ENCODE results near the gene ERGIC3.
"Not testable (repeated sequence)": the region's sequence is repeated elsewhere in the genome, so short reads cannot be mapped to it uniquely, and the experiment has no call there.

ERGIC3 gene

GRCh38 chr20:35518955-35519354 is 22.9 kb upstream of the ERGIC3 start:
- no peak for DNase-seq

GRCh38 chr20:35523298-35523888 is 18.5 kb upstream of the ERGIC3 start:
- peak; percentile 16 for DNase-seq

- no peak for DNase-seq
These were observed 16.2 kb upstream of the ERGIC3 start for GRCh38 chr20:35525639-35526038.

- DNase-seq, result no peak
These were observed 14.6 kb upstream of the ERGIC3 start for GRCh38 chr20:35527122-35527769.

GRCh38 chr20:35529552-35529951 is 12.3 kb upstream of the ERGIC3 start, which contains the start of gene C20orf173:
TSS of gene C20orf173 (minus strand) at chr20:35529652. CDS start at chr20:35529373, 279 bp downstream.
- no peak for DNase-seq

DNA sequence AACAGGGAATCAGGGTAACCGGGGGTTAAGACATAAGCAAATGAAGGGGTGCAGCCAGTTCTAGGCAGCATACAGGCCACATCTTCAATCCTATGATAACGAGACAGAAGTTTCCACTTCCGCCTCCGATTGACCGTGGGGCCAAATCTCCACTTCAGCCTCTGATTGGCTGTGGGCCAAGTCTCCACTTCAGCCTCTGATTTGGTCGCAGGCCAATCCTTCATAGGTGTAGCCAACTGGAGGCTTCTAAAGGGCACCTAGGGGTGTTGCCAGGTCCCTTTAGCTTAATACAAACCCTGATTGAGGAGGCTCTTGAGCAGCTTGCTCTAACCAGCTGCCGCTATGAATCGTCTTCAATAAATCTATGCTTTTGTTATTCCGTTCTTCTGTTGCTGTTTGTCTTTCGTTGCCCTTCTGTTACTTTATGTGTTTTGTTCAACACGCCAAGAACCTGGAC is 2.1 kb upstream of the ERGIC3 start:
- DNase-seq, result peak; percentile 50

GRCh38 chr20:35541118-35541782 is 628 bp upstream of the ERGIC3 start:
- no peak for DNase-seq

- no peak for DNase-seq
These were observed 1.1 kb downstream of the ERGIC3 start for GRCh38 chr20:35542990-35543389.

DNA sequence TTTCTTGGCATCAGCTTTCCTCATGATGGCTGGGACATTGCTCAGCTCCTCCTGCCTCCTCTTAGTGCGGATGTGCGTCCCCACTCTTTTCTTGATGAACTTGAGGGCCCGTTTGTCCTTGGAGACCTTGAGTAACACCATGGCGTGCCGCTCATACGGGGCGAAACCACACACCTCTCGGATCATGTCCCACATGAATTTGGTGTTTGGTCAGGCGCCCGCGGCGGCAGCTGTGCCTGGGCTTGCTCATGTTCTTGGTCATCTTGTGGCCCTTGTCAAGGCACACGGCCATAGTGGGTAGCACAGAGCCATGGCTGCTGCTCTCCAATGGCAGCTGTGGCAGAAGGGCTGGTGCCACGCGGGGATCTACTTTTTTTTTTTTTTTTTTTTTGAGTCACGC is 2.6 kb downstream of the ERGIC3 start:
- DNase-seq, result no peak

DNA sequence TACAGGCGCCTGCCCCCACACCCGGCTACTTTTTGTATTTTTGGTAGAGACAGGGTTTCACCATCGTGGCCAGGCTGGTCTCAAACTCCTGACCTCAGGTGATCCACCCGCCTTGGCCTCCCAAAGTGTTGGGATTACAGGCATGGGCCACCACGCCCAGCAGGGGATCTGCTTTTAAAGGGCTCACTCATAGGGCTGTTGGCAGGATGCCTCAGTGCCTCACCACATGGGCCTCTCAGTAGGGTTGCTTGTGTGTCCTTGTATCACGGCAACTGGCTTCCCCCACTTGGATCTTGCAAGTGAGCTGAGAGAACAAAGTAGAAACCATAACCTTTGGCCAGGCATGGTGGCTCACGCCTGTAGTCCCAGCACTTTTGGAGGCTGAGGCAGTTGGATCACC is 3.1 kb downstream of the ERGIC3 start:
- DNase-seq, result not testable (repeated sequence)

- no peak for DNase-seq
These were observed 4.2 kb downstream of the ERGIC3 start for GRCh38 chr20:35546127-35546526.

DNA sequence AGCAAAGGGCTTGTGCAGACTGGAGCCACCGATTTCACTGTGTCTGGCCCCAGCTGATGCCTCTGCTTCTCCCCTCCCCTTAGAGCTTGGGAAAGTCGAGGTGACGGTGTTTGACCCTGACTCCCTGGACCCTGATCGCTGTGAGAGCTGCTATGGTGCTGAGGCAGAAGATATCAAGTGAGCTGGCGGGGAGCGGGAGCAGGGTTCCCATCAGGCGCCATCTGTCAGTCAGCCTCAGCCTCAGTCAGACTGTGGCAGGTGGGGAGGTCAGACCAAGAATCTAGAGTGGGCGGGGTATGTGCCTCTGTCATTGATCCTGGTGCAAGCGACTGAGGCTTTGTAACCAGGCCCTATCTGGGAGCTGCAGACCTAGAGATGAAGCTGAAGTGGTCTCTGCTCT is 5.5 kb downstream of the ERGIC3 start:
- DNase-seq, result no peak

DNA sequence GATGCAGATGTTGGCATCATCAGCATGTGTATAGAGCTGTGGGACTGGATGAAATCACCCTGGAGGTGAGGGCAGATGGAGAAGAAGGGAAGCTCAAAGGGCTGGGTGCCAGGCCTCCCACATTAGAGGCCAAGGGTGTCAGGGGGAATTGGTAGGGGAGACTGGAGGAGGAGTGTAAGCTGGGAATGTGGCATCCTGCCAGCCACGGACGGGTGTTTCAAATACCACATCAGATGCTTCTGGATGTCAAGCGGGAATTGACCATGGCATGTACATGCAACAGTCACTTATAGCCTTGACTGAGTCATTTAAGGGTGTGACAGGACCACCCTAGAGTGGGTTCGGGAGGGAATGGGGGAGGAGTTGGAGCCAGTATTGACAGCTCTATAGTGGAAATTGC is 9.6 kb downstream of the ERGIC3 start:
- DNase-seq, result no peak

- no peak for DNase-seq
These were observed 11.0 kb downstream of the ERGIC3 start for GRCh38 chr20:35552914-35553313.

DNA sequence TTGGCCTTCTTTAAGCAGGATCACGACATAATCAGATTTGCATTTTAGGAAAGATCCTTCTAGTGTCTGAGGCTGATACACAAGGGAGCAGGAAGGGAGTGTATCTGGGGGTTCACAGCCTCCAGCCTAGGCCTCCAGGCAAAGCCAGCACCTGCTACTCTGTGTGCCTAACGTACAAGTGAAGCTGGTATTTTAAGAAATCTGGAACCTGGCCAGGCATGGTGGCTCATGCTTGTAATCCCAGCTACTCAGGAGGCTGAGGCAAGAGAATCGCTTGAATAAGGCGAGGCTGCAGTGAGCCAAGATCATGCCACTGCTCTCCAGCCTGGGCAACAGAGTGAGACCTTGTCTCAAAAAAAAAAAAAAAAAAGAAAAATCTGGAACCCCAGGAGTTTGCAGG is 13.6 kb downstream of the ERGIC3 start:
- not testable (repeated sequence) for DNase-seq

DNA sequence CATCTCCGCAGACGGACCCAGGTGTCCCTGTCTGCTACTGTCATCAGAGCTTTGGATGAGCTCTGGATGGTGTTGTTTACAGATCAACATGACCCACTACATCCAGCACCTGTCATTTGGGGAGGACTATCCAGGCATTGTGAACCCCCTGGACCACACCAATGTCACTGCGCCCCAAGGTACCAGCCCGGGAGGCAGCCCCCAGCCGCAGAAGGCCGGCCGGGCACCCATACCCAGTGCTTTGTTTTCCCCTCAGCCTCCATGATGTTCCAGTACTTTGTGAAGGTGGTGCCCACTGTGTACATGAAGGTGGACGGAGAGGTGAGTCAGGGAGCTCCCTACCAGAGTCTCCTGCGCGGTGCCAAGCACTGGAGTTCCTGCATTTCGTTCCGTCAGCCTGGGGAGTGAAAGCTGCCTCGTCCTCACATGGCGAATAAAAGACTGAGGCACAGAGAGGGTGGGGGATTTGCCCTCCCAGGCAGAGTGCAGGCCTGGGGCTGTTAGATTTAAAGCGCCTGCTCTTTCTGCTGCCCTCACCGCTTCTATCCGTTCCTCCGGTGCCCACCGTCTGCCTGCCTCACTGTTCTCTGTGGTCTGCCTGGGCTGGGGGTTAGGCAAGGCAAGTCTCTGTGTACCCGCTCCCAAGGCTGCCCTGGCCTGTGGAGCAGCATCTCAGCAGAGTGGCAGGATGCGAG is 14.2 kb downstream of the ERGIC3 start:
- DNase-seq, result no peak

DNA sequence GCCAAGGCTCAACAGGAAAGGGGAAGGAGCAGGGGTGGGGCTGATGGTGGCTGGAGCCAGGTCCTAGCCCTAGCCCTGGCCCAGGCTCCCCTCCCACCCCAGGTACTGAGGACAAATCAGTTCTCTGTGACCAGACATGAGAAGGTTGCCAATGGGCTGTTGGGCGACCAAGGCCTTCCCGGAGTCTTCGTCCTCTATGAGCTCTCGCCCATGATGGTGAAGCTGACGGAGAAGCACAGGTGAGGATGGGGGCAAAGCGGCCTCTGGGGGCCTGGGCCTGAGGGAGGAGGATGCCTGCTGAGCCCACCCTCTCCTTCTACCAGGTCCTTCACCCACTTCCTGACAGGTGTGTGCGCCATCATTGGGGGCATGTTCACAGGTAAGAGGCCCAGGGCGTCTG is 15.0 kb downstream of the ERGIC3 start:
- no peak for DNase-seq

GRCh38 chr20:35558451-35558850 is 16.6 kb downstream of the ERGIC3 start:
- no peak for DNase-seq

- DNase-seq, result no peak
These were observed 17.3 kb downstream of the ERGIC3 start for GRCh38 chr20:35559042-35559693.

- DNase-seq, result no peak
These were observed 18.2 kb downstream of the ERGIC3 start for GRCh38 chr20:35560105-35560511.

DNA sequence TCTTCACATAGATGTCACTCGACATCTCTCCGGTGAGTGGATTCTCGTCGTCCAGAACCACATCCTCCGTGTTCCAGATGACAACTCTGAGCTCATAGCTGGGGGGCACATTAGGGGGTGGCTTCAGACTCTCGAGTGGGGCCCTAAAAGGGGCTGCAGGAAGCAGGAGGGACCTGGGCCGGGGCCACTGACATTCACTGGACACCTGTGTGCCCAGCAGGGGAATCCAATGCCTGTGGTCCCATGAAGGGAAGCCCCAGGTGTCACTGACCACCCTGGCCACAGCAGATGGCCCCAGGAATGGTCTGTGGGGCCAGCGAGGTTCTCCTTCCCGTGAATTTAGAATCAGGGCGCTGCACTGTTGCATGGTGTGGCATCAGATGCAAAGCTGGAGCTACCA is 18.7 kb downstream of the ERGIC3 start:
- DNase-seq, result no peak

DNA sequence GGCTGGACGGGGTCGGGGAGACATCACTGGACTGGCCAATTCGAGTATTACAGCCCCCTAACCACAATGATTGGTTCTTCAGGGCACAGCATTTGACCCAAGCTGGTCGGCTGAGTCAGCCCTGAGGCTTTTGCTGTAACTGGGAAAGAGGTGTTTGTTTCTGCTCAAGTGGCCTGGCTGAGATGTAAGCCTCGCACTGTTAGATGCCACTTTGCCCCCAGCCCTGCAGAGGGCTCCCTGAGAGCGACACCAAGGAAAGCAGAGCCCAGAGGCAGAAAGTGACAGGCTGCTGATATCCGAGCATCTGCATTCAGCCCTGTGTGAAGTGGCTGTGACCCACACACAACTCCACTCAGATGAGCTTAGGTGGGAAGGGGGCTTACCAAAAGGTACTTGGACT is 19.4 kb downstream of the ERGIC3 start:
- no peak for DNase-seq

DNA sequence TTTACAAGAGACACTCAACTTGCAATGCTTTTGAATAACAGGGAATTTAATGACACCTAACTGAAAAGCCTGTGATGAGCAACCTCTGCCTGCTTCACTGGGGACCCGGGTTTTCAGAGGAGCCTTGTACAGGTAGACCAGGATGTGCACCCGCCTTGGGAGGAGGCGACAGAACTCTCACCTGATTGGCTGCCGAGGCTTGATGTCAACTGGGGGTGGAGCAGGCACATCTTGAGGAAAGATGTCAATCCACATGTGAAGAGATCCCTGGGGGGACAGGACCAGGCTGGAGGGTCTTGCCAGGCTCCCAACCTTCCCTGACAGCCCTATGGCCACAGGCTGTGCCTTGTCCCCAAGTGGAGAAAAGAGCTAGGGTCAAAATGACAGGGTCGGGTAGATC is 19.8 kb downstream of the ERGIC3 start:
- DNase-seq, result no peak

Measured in suppressor macrophage treated with lipopolysaccharide for 4 hours (primary cell).